CD8-positive, alpha-beta memory T cell (primary cell): ENCODE data around the gene SF3B2. TPM values are rescaled to one million over a fixed set of nuclear protein-coding genes. Genes with fewer than 3 reads are reported as not detected.

ENCODE experiments used
- CTCF ChIA-PET: fragments of 350-600 bp; sonication (Branson Sonifier 250); formaldehyde crosslinking; loops from one replicate; lab custom pipeline; 2021; ENCODE audit warnings: antibody characterized with exemption; lab: Charles Lee
- POLR2A ChIA-PET: fragments of 350-600 bp; sonication (Branson Sonifier 250); formaldehyde crosslinking; loops from one replicate; lab custom pipeline; 2021; ENCODE audit warnings: antibody characterized with exemption; lab: Charles Lee
- DNase-seq, 5 donors: peaks; one replicate each; pipeline versions ENCODE4 v3.0.0 to v3.0.0-alpha.2; 2020 to 2022; ENCODE audit warnings: mixed read lengths in 1 of 5
- H3K27ac ChIP-seq: one replicate; pipeline ENCODE4 v1.7.0; 2013; ENCODE audit warnings: low read depth, mild to moderate bottlenecking, low read length, moderate library complexity
- H3K27me3 ChIP-seq: 2 replicates; pipeline ENCODE4 v1.7.0; 2013; ENCODE audit warnings: low read length, mild to moderate bottlenecking; ENCODE audit not compliant: insufficient read depth, poor library complexity, severe bottlenecking
- H3K36me3 ChIP-seq: 2 replicates; pipeline ENCODE4 v1.7.0; 2013; ENCODE audit warnings: mild to moderate bottlenecking, low read length, moderate library complexity; ENCODE audit not compliant: insufficient read depth
- H3K4me1 ChIP-seq: 2 replicates; pipeline ENCODE4 v1.7.0; 2013; ENCODE audit warnings: mild to moderate bottlenecking, low read length, moderate library complexity; ENCODE audit not compliant: insufficient read depth
- H3K4me3 ChIP-seq: 2 replicates; pipeline ENCODE4 v1.7.0; 2013; ENCODE audit warnings: mild to moderate bottlenecking, low read length
- H3K9me3 ChIP-seq: 2 replicates; pipeline ENCODE4 v1.7.0; 2013; ENCODE audit warnings: mild to moderate bottlenecking, low read length
- H3K27ac Mint-ChIP-seq, 8 donors: one replicate each; pipeline ENCODE4 v1.8.0; 2020 to 2021; ENCODE audit warnings: mixed read lengths in 8 of 8, mild to moderate bottlenecking in 6 of 8, inconsistent platforms in 3 of 8, moderate library complexity in 3 of 8
- H3K27me3 Mint-ChIP-seq, 2 donors: one replicate each; pipeline ENCODE4 v1.8.0; 2020 to 2021; ENCODE audit warnings: mixed read lengths in 2 of 2, mild to moderate bottlenecking in 1 of 2, moderate library complexity in 1 of 2
- H3K36me3 Mint-ChIP-seq, 3 donors: one replicate each; pipeline ENCODE4 v1.8.0; 2020 to 2021; ENCODE audit warnings: mixed read lengths in 3 of 3, inconsistent platforms in 1 of 3, mild to moderate bottlenecking in 1 of 3
- H3K4me1 Mint-ChIP-seq, 3 donors: one replicate each; pipeline ENCODE4 v1.8.0; 2020 to 2021; ENCODE audit warnings: mixed read lengths in 3 of 3, inconsistent platforms in 1 of 3, mild to moderate bottlenecking in 1 of 3
- H3K4me3 Mint-ChIP-seq, 7 donors: one replicate each; pipeline ENCODE4 v1.8.0; 2020 to 2021; ENCODE audit warnings: mixed read lengths in 7 of 7, mild to moderate bottlenecking in 6 of 7, moderate library complexity in 4 of 7, inconsistent platforms in 2 of 7
- H3K9me3 Mint-ChIP-seq, 5 donors: one replicate each; pipeline ENCODE4 v1.8.0; 2020 to 2022; ENCODE audit warnings: mixed read lengths in 5 of 5, mild to moderate bottlenecking in 3 of 5, moderate library complexity in 2 of 5, inconsistent platforms in 1 of 5
- polyA plus RNA-seq: library from polyadenylated mRNA; unstranded; fragments of 300-500 nt; fragmentation: Illumina TruSeq; gene quantifications from one replicate; pipeline ENCODE4 v1.2.3, GENCODE V29; 2021
- total RNA-seq, 2 experiments: library from RNA; stranded (reverse); gene quantifications; one replicate each; pipeline ENCODE4 v1.2.3, GENCODE V29; 2021

The SF3B2 gene
- total and polyA plus RNA-seq, 3 experiments from 2014 or later: 134 to 274 (median 261) TPM

DNA sequence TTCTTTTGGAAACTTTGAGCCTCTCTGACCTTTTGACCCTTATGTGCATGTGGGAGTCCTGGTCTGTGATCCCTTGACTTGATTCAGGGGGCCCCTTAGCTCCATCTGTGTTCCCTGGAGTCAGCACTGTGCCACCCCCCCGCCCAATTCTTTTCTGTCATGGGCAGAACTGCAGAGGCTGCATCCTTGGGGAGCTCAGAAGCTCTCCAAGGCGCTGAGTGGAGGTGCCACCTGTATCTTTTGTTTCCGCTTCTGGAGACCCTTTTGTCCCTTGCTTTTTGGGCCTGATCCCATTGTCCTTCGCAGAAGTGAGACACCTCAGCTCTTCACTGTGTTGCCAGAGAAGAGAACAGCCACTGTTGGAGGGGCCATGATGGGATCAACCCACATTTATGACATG, 15.5 kb downstream of the SF3B2 start:
- ChIA-PET POLR2A (interaction anchor here (0.7 to 4.8 kb wide), 3 partner anchors 13 to 66 kb away, joined by 3 to 43 read pairs (median 3); partner anchors contain the start of gene SF3B2), CTCF (interaction anchor here (0.7 to 8.1 kb wide), 19 partner anchors 8 to 193 kb away, joined by 3 to 103 read pairs (median 6); partner anchors contain the start of gene SF3B2)
- Mint-ChIP-seq H3K36me3 (peaks cover 29 to 79% (median 38%) of the 10 kb centered on the region in 3 donors), H3K27me3 (peaks cover 0 to 3% of the 10 kb centered on the region in 2 donors), H3K27ac (peak overlapping the region in 5 of 8 donors; percentile 29 to 97 (median 96)), H3K4me3 (peak overlapping the region in 1 of 7 donors; percentile 75), H3K4me1 (peaks cover 50 to 66% (median 62%) of the 10 kb centered on the region in 3 donors), H3K9me3 (no peaks in the 10 kb centered on the region)
- Histone ChIP-seq H3K9me3 (no peaks in the 10 kb centered on the region), H3K4me3 (no peak overlapping the region), H3K27me3 (no peaks in the 10 kb centered on the region), H3K27ac (no peak overlapping the region), H3K4me1 (peaks cover 20% of the 10 kb centered on the region), H3K36me3 (peaks cover 53% of the 10 kb centered on the region)
- DNase-seq: no peak

- Mint-ChIP-seq H3K4me3 (peak overlapping the region; percentile 43 to 92 (median 78)), H3K27me3 (peaks cover 0 to 3% of the 10 kb centered on the region in 2 donors), H3K36me3 (peaks cover 22 to 78% (median 36%) of the 10 kb centered on the region in 3 donors), H3K4me1 (peaks cover 52 to 70% (median 62%) of the 10 kb centered on the region in 3 donors), H3K9me3 (no peaks in the 10 kb centered on the region), H3K27ac (peak overlapping the region; percentile 89 to 99 (median 96))
- no peak overlapping the region for H3K27ac ChIP-seq
- DNase-seq: peak; percentile 65 to 82 (median 71)
- no peaks in the 10 kb centered on the region for H3K27me3 ChIP-seq
- H3K9me3 ChIP-seq: no peaks in the 10 kb centered on the region
- H3K4me3 ChIP-seq: no peak overlapping the region
- POLR2A ChIA-PET: interaction anchor here (0.6 to 4.8 kb wide), 5 partner anchors 12 to 755 kb away, joined by 3 to 43 read pairs (median 6); no protein-coding TSS in a partner anchor
- CTCF ChIA-PET: interaction anchor here (0.7 to 8.1 kb wide), 28 partner anchors 9 to 209 kb away, joined by 3 to 103 read pairs (median 4); partner anchors contain the start of gene SF3B2
- peaks cover 47% of the 10 kb centered on the region for H3K36me3 ChIP-seq
- H3K4me1 ChIP-seq: peaks cover 27% of the 10 kb centered on the region
Measured at GRCh38 chr11:66068154-66068821, 16.1 kb downstream of the SF3B2 start.

DNA sequence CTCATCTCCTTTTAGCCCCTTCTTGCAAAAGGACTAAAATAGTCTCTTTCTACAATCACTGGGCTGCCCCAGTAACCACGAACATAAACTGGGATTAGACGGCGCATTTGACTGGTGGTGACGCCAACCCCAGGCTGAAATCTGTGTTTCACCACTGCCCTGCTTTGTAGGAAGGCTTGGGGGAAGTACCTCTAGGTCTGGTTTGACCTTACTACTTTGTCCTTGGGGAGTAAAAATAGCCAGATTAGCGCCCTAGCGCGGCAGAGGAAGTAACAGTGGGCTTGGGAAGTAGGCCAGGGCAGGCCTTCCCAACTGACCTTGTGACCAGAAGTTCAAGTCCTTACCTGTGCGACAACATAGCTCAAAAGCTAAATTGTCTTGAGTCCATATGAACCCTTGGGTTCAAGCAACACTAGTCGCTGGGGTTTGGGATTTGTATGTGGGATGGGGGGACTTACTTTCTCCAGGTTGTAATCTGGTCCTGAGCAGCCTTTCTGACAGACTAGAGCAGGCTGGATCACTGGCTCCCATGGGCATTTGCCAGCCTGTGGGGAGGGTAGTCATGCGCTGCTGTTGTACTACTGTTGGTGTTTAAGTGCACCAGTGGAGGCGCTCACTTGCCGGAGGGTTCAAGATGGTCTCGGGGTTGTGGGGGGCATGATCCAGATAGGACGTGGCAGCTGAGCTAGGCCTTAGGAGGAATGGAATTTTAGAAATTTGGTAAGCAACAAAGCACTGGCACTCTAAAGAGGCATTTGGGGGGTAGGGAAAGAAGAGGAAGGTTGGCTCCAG, 17.0 kb downstream of the SF3B2 start:
- H3K27me3 ChIP-seq: no peaks in the 10 kb centered on the region
- peaks cover 56 to 69% (median 63%) of the 10 kb centered on the region in 3 donors for H3K4me1 Mint-ChIP-seq
- no peaks in the 10 kb centered on the region for H3K9me3 ChIP-seq
- peak overlapping the region; percentile 44 for H3K4me3 ChIP-seq
- ChIA-PET CTCF (interaction anchor here (0.8 to 8.1 kb wide), 21 partner anchors 9 to 210 kb away, joined by 3 to 103 read pairs (median 5); partner anchors contain the start of gene SF3B2), POLR2A (interaction anchor here (0.6 to 4.8 kb wide), 7 partner anchors 11 to 755 kb away, joined by 3 to 43 read pairs (median 6); partner anchors contain the start of gene SF3B2)
- peak in 2 of 5 donors; percentile 13 to 41 for DNase-seq
- peak overlapping the region; percentile 89 to 99 (median 96) for H3K27ac Mint-ChIP-seq
- H3K4me3 Mint-ChIP-seq: peak overlapping the region; percentile 83 to 95 (median 91)
- no peaks in the 10 kb centered on the region for H3K9me3 Mint-ChIP-seq
- H3K4me1 ChIP-seq: peaks cover 30% of the 10 kb centered on the region
- peaks cover 40% of the 10 kb centered on the region for H3K36me3 ChIP-seq
- peak overlapping the region; percentile 59 for H3K27ac ChIP-seq
- H3K36me3 Mint-ChIP-seq: peaks cover 15 to 72% (median 30%) of the 10 kb centered on the region in 3 donors
- peaks cover 0 to 3% of the 10 kb centered on the region in 2 donors for H3K27me3 Mint-ChIP-seq

DNA sequence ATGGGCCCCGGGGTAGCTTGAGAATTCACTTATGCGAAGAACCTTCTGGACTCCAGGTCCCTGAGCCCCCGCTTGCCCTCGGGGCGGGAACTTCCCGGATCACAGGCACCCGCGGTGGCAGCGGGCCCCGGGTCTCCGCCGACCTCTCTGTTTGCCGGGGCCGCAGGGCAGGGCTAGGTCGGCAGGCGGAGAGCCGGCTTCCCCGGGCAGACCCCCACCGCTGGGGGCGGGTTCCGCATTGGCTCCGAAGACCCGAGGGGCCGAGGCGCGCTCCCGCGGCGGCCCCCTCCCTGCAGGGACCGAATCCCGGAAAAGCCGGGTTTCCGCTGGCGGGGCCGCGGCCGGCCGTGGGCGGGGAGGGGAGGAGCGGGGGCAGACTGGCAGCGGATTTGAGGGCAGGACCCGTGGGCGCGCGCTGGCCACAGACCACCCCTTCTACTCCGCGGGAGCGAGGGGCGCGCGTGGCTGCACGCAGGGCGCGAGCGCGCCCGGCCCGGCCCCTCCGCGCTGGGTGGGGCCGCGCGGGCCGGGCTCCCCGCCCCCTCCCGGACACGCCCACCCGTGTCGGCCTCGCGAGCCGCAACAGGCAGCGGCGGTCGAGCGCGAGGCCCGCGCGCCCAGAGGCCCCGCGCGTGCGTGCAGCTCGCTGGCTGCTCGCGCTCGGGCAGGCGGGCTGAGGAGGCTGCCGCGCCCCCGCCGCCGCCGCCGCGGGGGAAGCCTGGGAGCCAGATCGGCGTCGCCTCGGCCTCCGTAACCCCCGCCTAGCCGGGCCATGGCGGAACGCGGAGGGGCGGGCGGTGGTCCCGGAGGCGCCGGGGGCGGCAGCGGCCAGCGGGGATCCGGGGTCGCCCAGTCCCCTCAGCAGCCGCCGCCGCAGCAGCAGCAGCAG, 17.8 kb downstream of the SF3B2 start, which contains the start of gene PACS1:
PACS1 (plus strand) TSS at position 558 of the 889 bp plus-strand sequence; CDS start at position 773, 215 bp downstream.
- Histone ChIP-seq H3K9me3 (no peaks in the 10 kb centered on the region), H3K4me3 (peak within 1 kb of the TSS; percentile 76), H3K4me1 (peaks cover 35% of the 10 kb centered on the region), H3K36me3 (peaks cover 37% of the 10 kb centered on the region), H3K27me3 (no peaks in the 10 kb centered on the region), H3K27ac (peak within 1 kb of the TSS; percentile 59)
- DNase-seq: peak; percentile 76 to 88 (median 81)
- peaks cover 58 to 73% (median 65%) of the 10 kb centered on the region in 3 donors for H3K4me1 Mint-ChIP-seq
- ChIA-PET POLR2A (interaction anchor here (1.1 to 4.8 kb wide), 6 partner anchors 11 to 57 kb away, joined by 4 to 43 read pairs (median 6); partner anchors contain the start of gene SF3B2), CTCF (interaction anchor here (1.0 to 8.1 kb wide), 15 partner anchors 10 to 210 kb away, joined by 3 to 103 read pairs (median 9); partner anchors contain the start of gene SF3B2)
- peaks cover 6 to 70% (median 23%) of the 10 kb centered on the region in 3 donors for H3K36me3 Mint-ChIP-seq
- peaks cover 0 to 3% of the 10 kb centered on the region in 2 donors for H3K27me3 Mint-ChIP-seq
- no peaks in the 10 kb centered on the region for H3K9me3 Mint-ChIP-seq
- H3K4me3 Mint-ChIP-seq: peak within 1 kb of the TSS; percentile 93 to 98 (median 95)
- H3K27ac Mint-ChIP-seq: peak within 1 kb of the TSS; percentile 89 to 99 (median 96)

DNA sequence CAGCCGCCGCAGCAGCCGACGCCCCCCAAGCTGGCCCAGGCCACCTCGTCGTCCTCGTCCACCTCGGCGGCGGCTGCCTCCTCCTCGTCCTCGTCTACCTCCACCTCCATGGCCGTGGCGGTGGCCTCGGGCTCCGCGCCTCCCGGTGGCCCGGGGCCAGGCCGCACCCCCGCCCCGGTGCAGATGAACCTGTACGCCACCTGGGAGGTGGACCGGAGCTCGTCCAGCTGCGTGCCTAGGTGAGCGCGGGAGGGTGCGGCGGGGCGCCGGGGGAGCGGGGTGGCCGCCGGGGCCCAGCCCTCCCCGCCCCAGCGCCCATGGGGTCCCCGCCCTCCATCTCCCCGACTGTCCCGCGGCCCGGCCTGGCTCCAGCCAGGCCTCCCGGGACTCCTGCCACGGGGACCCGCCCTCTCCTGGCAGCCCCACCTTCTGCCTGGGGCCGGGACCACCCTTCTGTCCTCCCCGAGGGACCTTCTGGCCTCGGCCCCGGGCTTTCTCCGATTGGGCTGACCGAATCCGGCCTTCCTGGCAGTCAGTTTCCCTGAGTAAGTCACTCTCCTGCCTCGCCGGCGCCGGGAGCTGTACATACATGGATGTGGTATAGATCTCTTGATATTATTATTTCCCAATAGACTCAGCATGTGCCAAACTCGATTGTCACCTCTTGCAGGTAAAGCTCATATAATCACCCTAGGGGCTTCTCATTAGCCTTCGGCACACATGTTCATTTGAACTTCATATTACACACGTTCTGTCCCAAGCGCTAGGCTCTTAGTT, 18.6 kb downstream of the SF3B2 start:
- ChIA-PET CTCF (interaction anchor here (1.0 to 8.1 kb wide), 8 partner anchors 11 to 64 kb away, joined by 3 to 103 read pairs (median 22); no protein-coding TSS in a partner anchor), POLR2A (interaction anchor here (0.6 to 4.8 kb wide), 7 partner anchors 10 to 56 kb away, joined by 3 to 43 read pairs (median 5); partner anchors contain the start of gene SF3B2)
- Histone ChIP-seq H3K36me3 (peaks cover 33% of the 10 kb centered on the region), H3K4me3 (peak overlapping the region; percentile 76), H3K27ac (peak overlapping the region; percentile 38), H3K9me3 (no peaks in the 10 kb centered on the region), H3K4me1 (peaks cover 35% of the 10 kb centered on the region), H3K27me3 (no peaks in the 10 kb centered on the region)
- Mint-ChIP-seq H3K9me3 (no peaks in the 10 kb centered on the region), H3K36me3 (peaks cover 0 to 71% (median 19%) of the 10 kb centered on the region in 3 donors), H3K4me1 (peaks cover 58 to 74% (median 65%) of the 10 kb centered on the region in 3 donors), H3K27ac (peak overlapping the region; percentile 80 to 98 (median 95)), H3K27me3 (peaks cover 0 to 3% of the 10 kb centered on the region in 2 donors), H3K4me3 (peak overlapping the region; percentile 93 to 98 (median 95))
- DNase-seq: peak in 4 of 5 donors; percentile 9 to 61 (median 20)

DNA sequence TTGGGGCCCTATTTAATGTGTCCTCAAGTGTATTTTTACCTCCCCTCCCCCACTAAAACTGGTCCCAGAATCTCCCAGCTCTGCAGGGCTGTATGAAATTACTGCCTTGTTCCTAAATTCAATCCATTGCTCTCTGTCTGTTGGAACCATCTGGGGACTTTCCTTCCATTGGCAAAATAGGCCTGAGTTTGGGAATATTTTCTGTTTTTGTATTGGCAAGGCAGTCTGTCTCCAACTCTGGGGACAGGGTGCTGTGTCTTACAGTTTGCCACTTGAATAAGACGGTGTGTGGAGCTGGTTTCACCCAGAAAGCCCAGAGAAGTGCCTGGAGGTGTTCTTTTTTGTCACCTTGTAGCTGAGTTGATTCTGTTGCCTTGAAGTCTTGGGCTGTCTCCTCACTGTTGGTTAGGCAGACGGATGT, 19.2 kb downstream of the SF3B2 start:
- POLR2A ChIA-PET: interaction anchor here (0.6 to 4.8 kb wide), 5 partner anchors 9 to 55 kb away, joined by 3 to 43 read pairs (median 5); no protein-coding TSS in a partner anchor
- CTCF ChIA-PET: interaction anchor here (1.0 to 8.1 kb wide), 8 partner anchors 10 to 63 kb away, joined by 3 to 103 read pairs (median 22); no protein-coding TSS in a partner anchor
- H3K27me3 ChIP-seq: no peaks in the 10 kb centered on the region

More for the DNA sequence above, 19.2 kb downstream of the SF3B2 start:
- Histone ChIP-seq H3K36me3 (peaks cover 28% of the 10 kb centered on the region), H3K9me3 (no peaks in the 10 kb centered on the region), H3K4me1 (peaks cover 35% of the 10 kb centered on the region), H3K27ac (peak overlapping the region; percentile 38), H3K4me3 (peak overlapping the region; percentile 76)
- Mint-ChIP-seq H3K27me3 (peaks cover 0 to 3% of the 10 kb centered on the region in 2 donors), H3K9me3 (no peaks in the 10 kb centered on the region), H3K27ac (peak overlapping the region; percentile 80 to 98 (median 95)), H3K36me3 (peaks cover 0 to 71% (median 16%) of the 10 kb centered on the region in 3 donors), H3K4me3 (peak overlapping the region; percentile 93 to 98 (median 95)), H3K4me1 (peaks cover 60 to 73% (median 65%) of the 10 kb centered on the region in 3 donors)
- peak in 1 of 5 donors; percentile 38 for DNase-seq
